Keratinocyte (primary cell): Measurements from ENCODE around the gene ATOH1.
A peak's percentile ranks its signal among the peaks of the same experiment; 100 is the strongest.

Experiments used
- EZH2 ChIP-seq: IDR thresholded peaks from one replicate; pipeline ENCODE4 v1.6.1; 2012; ENCODE audit warnings: inconsistent platforms, mild to moderate bottlenecking, low read length, moderate library complexity
- TF ChIP-seq, protein P1 (sequence below), 3 experiments: IDR thresholded peaks in 1 of 3; conservative IDR thresholded peaks in 1 of 3; optimal IDR thresholded peaks in 1 of 3; 2 replicates in 2 of 3; 3 replicates in 1 of 3; pipeline versions ENCODE3 to v1.5.1; 2011; ENCODE audit warnings: low read length in 3 of 3, mild to moderate bottlenecking in 3 of 3, moderate library complexity in 2 of 3, control low read depth in 1 of 3, inconsistent platforms in 1 of 3; ENCODE audit not compliant: insufficient read depth in 2 of 3; ENCODE audit errors: extremely low read depth in 1 of 3

DNA sequence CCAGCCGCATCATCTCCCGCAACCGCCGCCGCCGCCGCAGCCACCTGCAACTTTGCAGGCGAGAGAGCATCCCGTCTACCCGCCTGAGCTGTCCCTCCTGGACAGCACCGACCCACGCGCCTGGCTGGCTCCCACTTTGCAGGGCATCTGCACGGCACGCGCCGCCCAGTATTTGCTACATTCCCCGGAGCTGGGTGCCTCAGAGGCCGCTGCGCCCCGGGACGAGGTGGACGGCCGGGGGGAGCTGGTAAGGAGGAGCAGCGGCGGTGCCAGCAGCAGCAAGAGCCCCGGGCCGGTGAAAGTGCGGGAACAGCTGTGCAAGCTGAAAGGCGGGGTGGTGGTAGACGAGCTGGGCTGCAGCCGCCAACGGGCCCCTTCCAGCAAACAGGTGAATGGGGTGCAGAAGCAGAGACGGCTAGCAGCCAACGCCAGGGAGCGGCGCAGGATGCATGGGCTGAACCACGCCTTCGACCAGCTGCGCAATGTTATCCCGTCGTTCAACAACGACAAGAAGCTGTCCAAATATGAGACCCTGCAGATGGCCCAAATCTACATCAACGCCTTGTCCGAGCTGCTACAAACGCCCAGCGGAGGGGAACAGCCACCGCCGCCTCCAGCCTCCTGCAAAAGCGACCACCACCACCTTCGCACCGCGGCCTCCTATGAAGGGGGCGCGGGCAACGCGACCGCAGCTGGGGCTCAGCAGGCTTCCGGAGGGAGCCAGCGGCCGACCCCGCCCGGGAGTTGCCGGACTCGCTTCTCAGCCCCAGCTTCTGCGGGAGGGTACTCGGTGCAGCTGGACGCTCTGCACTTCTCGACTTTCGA, 654 bp downstream of the ATOH1 start:
- TF ChIP-seq, protein P1, sequence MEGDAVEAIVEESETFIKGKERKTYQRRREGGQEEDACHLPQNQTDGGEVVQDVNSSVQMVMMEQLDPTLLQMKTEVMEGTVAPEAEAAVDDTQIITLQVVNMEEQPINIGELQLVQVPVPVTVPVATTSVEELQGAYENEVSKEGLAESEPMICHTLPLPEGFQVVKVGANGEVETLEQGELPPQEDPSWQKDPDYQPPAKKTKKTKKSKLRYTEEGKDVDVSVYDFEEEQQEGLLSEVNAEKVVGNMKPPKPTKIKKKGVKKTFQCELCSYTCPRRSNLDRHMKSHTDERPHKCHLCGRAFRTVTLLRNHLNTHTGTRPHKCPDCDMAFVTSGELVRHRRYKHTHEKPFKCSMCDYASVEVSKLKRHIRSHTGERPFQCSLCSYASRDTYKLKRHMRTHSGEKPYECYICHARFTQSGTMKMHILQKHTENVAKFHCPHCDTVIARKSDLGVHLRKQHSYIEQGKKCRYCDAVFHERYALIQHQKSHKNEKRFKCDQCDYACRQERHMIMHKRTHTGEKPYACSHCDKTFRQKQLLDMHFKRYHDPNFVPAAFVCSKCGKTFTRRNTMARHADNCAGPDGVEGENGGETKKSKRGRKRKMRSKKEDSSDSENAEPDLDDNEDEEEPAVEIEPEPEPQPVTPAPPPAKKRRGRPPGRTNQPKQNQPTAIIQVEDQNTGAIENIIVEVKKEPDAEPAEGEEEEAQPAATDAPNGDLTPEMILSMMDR (optimal IDR thresholded peaks at IDR 0.05 in 1 of 3, IDR thresholded peaks at IDR 0.05 in 1 of 3, conservative IDR thresholded peaks at IDR 0.05 in 1 of 3; ENCODE audit: extremely low read depth in 1 of 3, insufficient read depth in 2 of 3, low read length in 3 of 3), result peak in 1 of 3 experiments; percentile 5
- TF ChIP-seq EZH2, result peak; percentile 76
